Measurements from ENCODE around the gene SYCN. TPM values are rescaled to one million over a fixed set of nuclear protein-coding genes. Genes with fewer than 3 reads are reported as not detected.

The SYCN gene
- total RNA-seq, 6 donors from 2014 or later, result 0.83 to 1.3 TPM; not detected in 4

DNA sequence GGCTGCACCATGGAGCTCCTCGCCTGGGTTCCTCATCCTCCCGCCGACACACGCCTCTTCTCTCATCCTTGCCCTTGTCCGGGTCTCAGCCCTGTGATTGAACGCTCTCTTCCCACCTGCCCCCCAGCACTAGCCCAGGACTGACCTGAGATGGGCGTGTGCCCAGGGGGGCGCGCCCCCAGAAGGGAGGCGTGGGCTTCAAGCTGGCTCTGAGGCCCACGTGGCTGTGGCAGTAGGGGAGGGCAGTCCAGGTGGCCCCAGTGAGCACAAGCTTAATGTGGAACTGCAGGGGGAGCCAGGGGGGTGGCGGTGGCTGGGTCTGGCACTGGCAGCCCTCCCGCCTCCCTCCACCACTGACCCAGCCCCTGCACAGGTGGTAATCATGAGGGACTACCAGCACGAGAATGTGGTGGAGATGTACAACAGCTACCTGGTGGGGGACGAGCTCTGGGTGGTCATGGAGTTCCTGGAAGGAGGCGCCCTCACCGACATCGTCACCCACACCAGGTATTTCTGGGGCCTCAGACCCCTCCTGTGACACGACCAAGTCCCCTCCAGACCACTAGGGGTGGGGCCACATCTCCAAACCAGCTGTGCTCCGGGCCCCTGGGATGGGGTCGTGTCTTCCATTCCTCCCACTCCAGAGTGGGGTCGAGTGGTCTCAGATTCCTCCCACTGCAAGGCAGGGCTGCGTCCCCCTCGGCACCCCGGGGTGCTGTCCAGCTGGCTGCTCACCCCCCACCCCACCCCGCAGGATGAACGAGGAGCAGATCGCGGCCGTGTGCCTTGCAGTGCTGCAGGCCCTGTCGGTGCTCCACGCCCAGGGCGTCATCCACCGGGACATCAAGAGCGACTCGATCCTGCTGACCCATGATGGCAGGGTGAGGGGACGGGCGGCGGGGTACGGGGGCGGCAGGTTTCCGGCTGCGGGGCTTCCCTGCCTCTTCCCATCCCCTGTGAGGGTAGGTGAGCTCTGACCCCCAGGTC, 29.2 kb downstream of the SYCN start:
- Histone ChIP-seq H3K4me3 (no peak overlapping the region), H3K9me3 (no peaks in the 10 kb centered on the region), H3K4me1 (peaks cover 2 to 14% (median 10%) of the 10 kb centered on the region in 4 donors), H3K27ac (no peak overlapping the region), H3K27me3 (no peaks in the 10 kb centered on the region), H3K36me3 (peaks cover 17 to 99% (median 97%) of the 10 kb centered on the region in 4 donors)
- DNase-seq, result peak in 1 of 2 donors; percentile 66
- no peak for ATAC-seq (ENCODE audit: low FRiP score in 2 of 2)
- 90 to 95% methylated on average over 22 to 40 of the region's 43 CpGs for WGBS, 2 donors
- TF ChIP-seq POLR2A (IDR thresholded peaks at IDR 0.05) (no peak), EP300 (IDR thresholded peaks at IDR 0.05) (no peak), POLR2AphosphoS5 (IDR thresholded peaks at IDR 0.05) (no peak)
- TF ChIP-seq, protein P1, sequence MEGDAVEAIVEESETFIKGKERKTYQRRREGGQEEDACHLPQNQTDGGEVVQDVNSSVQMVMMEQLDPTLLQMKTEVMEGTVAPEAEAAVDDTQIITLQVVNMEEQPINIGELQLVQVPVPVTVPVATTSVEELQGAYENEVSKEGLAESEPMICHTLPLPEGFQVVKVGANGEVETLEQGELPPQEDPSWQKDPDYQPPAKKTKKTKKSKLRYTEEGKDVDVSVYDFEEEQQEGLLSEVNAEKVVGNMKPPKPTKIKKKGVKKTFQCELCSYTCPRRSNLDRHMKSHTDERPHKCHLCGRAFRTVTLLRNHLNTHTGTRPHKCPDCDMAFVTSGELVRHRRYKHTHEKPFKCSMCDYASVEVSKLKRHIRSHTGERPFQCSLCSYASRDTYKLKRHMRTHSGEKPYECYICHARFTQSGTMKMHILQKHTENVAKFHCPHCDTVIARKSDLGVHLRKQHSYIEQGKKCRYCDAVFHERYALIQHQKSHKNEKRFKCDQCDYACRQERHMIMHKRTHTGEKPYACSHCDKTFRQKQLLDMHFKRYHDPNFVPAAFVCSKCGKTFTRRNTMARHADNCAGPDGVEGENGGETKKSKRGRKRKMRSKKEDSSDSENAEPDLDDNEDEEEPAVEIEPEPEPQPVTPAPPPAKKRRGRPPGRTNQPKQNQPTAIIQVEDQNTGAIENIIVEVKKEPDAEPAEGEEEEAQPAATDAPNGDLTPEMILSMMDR (IDR thresholded peaks at IDR 0.05), result no peak

DNA sequence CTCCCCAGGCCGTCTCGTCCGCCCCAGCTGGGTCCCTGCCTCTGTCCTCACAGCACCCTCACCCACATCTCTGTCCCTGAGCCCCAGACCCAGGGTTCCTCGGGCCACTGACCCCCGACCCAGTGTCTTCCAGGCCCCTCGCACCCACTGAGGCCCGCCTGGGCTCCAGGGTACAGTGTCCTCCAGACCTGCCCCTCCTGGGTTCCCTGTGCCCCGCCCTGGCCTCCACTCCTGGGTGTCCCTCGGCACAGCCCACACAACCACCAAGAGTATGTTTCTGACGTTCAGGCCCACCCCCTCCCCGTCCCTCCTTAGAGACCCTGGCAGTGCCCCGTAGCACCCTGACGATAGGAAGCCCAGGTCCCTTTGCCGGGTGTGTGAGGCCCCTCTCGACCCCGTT, 29.9 kb downstream of the SYCN start:
- WGBS, 2 donors, result 87 to 89% methylated on average over 12 to 16 of the region's 16 CpGs
- Histone ChIP-seq H3K27me3 (no peaks in the 10 kb centered on the region), H3K9me3 (no peaks in the 10 kb centered on the region), H3K27ac (no peak overlapping the region), H3K36me3 (peaks cover 21 to 99% (median 97%) of the 10 kb centered on the region in 4 donors), H3K4me1 (peaks cover 6 to 19% (median 15%) of the 10 kb centered on the region in 4 donors), H3K4me3 (no peak overlapping the region)
- TF ChIP-seq POLR2A (IDR thresholded peaks at IDR 0.05) (no peak), EP300 (IDR thresholded peaks at IDR 0.05) (no peak), POLR2AphosphoS5 (IDR thresholded peaks at IDR 0.05) (no peak)
- TF ChIP-seq, protein P1 (IDR thresholded peaks at IDR 0.05), result no peak
- ATAC-seq (ENCODE audit: low FRiP score in 2 of 2) (no peak), DNase-seq (no peak)

DNA sequence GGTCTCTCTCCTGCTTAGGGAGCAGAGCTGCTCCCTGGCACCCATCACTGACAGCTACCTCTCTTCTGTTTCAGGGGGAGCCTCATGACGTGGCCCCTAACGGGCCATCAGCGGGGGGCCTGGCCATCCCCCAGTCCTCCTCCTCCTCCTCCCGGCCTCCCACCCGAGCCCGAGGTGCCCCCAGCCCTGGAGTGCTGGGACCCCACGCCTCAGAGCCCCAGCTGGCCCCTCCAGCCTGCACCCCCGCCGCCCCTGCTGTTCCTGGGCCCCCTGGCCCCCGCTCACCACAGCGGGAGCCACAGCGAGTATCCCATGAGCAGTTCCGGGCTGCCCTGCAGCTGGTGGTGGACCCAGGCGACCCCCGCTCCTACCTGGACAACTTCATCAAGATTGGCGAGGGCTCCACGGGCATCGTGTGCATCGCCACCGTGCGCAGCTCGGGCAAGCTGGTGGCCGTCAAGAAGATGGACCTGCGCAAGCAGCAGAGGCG, 30.5 kb downstream of the SYCN start:
- 90 to 100% methylated on average over 11 to 24 of the region's 25 CpGs for WGBS, 2 donors
- Histone ChIP-seq H3K4me3 (no peak overlapping the region), H3K9me3 (no peaks in the 10 kb centered on the region), H3K36me3 (peaks cover 18 to 93% (median 91%) of the 10 kb centered on the region in 4 donors), H3K27me3 (no peaks in the 10 kb centered on the region), H3K4me1 (peaks cover 6 to 21% (median 17%) of the 10 kb centered on the region in 4 donors), H3K27ac (no peak overlapping the region)
- ATAC-seq (ENCODE audit: low FRiP score in 2 of 2), result no peak
- peak in 1 of 2 donors; percentile 78 for DNase-seq
- TF ChIP-seq, protein P1 (IDR thresholded peaks at IDR 0.05), result no peak
- TF ChIP-seq POLR2A (IDR thresholded peaks at IDR 0.05) (no peak), EP300 (IDR thresholded peaks at IDR 0.05) (no peak), POLR2AphosphoS5 (IDR thresholded peaks at IDR 0.05) (no peak)

DNA sequence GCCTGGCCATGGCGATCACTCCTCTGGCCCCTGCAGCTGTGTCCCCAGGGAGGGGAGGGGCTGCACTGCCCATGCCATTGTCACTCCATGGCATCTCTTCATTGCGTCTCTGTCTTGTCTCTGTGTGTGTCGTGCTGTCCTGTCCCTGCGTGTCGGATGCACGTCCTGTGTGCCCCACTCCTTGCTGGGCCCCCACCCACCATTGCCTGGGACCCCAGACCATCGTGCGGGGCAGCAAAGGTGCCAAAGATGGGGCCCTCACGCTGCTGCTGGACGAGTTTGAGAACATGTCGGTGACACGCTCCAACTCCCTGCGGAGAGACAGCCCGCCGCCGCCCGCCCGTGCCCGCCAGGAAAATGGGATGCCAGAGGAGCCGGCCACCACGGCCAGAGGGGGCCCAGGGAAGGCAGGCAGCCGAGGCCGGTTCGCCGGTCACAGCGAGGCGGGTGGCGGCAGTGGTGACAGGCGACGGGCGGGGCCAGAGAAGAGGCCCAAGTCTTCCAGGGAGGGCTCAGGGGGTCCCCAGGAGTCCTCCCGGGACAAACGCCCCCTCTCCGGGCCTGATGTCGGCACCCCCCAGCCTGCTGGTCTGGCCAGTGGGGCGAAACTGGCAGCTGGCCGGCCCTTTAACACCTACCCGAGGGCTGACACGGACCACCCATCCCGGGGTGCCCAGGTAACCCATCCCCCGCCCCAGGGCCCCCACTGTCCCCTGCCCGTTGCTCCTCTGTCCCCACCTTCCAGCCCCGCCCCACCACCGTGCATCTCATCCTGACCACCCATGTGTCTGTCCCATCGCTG, 31.2 kb downstream of the SYCN start:
- Histone ChIP-seq H3K9me3 (no peaks in the 10 kb centered on the region), H3K4me1 (peaks cover 9 to 28% (median 22%) of the 10 kb centered on the region in 4 donors), H3K36me3 (peaks cover 14 to 86% (median 84%) of the 10 kb centered on the region in 4 donors), H3K4me3 (no peak overlapping the region), H3K27me3 (no peaks in the 10 kb centered on the region), H3K27ac (peak overlapping the region in 1 of 4 donors; percentile 31)
- TF ChIP-seq, protein P1 (IDR thresholded peaks at IDR 0.05), result no peak
- TF ChIP-seq POLR2AphosphoS5 (IDR thresholded peaks at IDR 0.05), result no peak
- no peak for TF ChIP-seq POLR2A (IDR thresholded peaks at IDR 0.05)
- TF ChIP-seq EP300 (IDR thresholded peaks at IDR 0.05), result no peak
- 95 to 96% methylated on average over 29 to 32 of the region's 45 CpGs for WGBS, 2 donors
- DNase-seq (peak in 1 of 2 donors; percentile 81), ATAC-seq (ENCODE audit: low FRiP score in 2 of 2) (no peak)

All from upper lobe of left lung (tissue), 6 donors.